GM21423 (cell line): ENCODE results near the gene TMSB10.

Experiments
- ATAC-seq: cut with Tn5 transposase; IDR thresholded peaks from one replicate; pipeline ENCODE4 v1.9.1; 2021; ENCODE audit warnings: mild to moderate bottlenecking, moderate library complexity; ENCODE audit not compliant: unreplicated experiment

TMSB10 gene

DNA sequence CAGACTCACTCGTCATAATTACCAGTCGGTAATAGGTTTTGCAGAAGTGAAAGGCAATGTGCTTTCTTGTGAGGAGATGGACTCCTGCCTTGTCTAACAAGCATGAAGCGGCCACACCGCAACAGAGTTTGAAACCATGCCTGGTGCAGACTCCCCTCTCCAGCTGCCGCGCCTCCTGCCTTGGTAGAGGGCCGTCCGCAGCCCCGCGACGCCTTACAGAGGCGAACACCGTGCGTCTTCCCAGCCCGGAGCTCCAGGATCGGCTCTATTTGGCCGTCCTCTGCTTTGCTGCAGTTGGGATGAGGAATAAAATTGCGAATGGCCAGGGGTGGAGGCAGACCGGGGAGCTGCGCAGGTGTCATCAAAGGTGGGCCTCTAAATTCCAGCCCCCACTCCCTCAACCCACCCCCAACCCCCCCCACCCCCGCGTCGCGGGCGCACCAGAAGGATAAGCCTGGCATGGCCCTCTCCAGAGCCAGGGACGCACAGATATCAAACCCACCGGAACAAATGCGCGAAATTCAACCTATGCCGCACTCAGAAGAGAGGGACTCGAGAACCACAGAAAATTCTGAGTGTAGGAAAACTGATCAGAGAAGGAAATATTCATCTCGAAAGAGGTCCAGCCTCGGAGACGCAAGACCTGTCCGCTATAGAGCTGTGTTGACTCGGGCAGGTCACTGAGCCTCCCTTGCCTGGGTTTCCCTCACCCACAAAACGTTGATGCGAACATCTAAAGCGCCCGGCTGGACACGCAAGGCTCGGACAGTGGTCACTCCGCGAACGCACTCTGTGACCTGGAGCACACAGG lies 25.7 kb upstream of the TMSB10 start:
- ATAC-seq, result peak; percentile 62

DNA sequence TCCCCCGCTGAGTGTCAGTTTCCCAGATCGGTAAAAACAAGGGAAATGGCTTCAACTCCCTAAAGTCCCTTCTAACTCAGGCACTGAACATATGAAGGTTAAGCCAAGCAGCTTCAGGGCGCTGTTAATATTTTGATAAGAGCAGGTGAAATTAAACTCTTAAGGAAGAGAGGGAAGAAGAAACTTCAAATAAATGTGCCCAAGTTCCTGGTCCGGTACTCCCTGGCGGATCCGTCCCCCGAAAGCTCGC lies 25.1 kb upstream of the TMSB10 start:
- ATAC-seq, result no peak

DNA sequence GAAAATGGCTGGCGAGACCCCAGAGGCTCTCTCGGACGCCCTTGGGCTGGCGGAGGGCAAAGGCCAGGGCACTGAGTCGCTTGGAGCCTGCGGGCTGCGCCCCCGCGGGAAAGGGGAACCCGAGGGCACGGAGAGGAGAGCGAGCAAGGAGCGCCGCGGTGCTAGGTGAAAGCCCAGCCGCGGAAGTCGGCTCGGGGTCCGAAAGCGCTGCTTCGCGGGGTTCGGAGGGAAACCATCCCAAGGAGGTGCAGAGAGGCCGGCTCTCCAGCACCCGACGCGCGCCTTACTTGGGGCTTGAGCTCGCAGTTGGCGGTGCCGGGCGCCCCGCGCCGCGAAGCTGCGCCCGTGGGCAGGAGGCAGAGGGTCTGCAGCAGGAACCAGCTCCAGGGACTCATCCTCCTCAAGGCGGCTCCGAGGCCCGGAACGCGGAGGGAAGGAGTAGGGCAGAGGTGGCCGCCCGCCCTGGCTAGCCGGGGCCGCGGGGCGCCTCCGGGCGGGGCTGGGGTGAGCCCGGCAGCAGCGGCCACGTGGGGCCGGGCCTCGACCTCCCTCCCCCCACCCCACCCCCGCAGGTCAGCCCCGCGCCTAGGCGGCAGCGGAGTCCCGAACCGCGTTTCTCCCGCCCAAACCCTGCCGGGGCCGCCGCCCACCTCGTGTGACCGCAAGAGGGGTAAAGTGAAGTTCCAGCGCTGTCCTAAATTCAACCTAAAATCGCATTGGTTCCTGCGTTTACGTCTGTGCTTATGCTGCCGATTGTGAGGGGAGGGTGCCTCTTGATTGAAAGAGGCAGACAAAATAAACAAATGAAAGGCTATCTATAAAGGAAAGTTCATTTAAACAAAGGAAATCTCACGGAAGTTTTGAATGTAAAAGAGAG lies 24.6 kb upstream of the TMSB10 start, which contains the start of gene TRABD2A:
Gene TRABD2A (minus strand): TSS at position 440 of the 877 bp plus-strand sequence. CDS start 45 bp downstream, at position 395.
- no peak for ATAC-seq

GRCh38 chr2:84881581-84882413 lies 23.7 kb upstream of the TMSB10 start:
- peak; percentile 62 for ATAC-seq

DNA sequence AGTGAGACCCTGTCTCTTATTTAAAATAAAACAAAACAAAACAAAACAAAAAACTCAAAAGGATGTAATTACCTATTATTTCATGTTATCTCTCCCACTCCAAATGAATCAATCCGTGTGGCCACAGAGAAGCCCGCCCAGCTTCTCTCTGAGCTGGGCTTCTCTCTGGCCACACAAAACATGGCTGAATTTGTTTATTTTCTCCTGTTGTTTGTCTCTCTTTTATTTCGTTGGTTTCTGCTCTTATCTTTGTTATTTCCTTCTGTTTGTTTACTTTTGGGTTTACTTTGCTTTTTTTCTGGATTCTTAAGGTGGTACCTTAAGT lies 23.1 kb upstream of the TMSB10 start:
- no peak for ATAC-seq

DNA sequence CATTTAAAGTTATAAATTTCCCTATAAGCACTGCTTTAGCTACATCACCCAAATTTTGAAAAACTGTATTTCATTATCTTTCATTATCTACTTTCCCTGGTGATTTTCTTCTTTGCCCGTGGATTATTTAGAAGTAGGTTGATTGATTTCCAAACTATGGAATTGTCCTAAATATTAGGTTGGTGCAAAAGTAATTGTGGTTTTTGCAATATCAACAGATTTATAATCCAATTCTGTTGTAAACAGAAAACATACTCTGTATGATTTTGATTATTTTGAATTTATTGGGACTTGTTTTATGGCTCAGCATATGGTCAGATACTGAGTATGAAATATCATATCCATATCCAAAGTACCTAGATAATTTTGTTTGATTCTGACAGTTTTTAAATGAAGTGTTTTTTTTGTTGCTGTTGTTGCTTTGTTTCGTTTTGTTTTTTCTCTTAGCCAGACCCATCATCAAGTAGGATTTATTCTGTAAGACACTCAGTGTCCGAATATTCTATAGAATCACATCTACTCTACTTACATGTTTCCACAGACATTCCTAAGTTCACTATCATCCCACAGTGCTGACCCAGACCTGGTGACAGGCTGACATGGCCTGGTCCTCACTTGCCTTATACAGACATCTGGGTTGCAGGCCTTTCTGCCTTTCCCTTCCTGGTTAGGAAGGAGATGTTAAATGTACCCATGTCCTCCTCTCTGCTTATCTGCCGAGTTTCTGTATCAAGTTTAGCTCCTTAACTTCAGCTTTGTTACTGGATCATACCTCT lies 22.5 kb upstream of the TMSB10 start:
- ATAC-seq, result no peak

GRCh38 chr2:84884449-84884848 lies 21.0 kb upstream of the TMSB10 start:
- ATAC-seq, result no peak

DNA sequence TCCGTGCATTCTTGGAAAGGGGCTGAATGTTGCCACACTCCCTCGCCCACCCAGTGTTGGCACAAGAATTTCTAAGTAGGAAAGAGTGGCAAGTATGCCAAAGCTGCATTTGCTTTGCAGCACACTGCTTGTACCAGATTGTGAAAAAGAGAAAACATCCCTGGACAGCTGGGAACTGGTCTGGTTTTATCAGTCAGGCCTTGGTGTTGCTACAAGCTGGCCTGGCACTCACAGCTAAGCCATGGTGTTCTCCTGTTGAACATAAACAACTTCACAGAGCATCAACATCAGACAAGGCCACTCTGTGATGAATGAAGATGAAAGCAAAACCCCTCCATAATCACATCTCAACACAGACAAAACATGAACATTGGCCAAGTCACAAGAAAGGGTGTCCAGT lies 20.3 kb upstream of the TMSB10 start:
- no peak for ATAC-seq

GRCh38 chr2:84886791-84887190 lies 18.7 kb upstream of the TMSB10 start:
- ATAC-seq, result no peak

DNA sequence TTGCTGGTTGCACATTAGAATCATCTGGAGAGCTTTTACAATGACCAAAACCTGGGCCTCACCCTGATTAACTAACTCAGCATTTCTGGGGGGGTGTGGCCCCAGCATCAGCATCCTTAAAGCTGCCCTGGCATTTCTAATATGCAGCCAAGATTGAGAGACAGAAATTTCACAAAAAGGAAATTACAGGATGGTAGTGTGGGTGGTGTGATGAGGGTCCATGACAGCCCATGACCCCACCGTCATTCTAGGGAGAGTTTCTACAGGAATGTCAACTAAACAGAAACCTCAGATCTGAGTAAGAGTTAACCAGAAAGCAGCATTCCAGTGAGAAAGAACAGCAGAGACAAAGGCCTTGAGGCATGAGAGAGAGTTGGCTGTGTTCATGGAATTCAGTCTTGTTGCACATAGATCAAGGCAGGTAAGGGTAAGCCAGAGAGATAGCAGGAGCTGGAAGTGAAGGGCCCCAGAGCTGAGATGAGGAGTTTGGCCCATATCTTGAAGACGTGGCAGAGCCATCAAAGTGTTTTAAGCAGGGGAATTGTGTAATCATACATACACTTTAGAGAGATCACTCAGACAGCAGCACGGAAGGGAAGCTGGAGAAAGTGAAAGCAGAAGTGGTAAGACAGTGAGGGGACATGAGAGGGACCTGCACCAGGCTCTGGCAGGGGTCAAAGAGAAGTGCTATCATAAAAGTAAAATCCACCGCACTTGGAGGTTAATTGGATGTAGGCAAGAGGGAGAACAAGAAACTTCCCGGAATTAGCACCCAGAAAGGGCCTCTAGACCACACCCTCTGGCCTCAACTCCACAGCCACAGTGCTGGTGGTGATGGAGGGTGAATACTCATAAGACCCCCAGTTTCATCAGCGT lies 16.8 kb upstream of the TMSB10 start:
- peak; percentile 98 for ATAC-seq

GRCh38 chr2:84889332-84889731 lies 16.1 kb upstream of the TMSB10 start:
- ATAC-seq, result no peak

GRCh38 chr2:84891355-84892010 lies 14.0 kb upstream of the TMSB10 start:
- no peak for ATAC-seq

GRCh38 chr2:84894131-84894586 lies 11.3 kb upstream of the TMSB10 start:
- no peak for ATAC-seq

DNA sequence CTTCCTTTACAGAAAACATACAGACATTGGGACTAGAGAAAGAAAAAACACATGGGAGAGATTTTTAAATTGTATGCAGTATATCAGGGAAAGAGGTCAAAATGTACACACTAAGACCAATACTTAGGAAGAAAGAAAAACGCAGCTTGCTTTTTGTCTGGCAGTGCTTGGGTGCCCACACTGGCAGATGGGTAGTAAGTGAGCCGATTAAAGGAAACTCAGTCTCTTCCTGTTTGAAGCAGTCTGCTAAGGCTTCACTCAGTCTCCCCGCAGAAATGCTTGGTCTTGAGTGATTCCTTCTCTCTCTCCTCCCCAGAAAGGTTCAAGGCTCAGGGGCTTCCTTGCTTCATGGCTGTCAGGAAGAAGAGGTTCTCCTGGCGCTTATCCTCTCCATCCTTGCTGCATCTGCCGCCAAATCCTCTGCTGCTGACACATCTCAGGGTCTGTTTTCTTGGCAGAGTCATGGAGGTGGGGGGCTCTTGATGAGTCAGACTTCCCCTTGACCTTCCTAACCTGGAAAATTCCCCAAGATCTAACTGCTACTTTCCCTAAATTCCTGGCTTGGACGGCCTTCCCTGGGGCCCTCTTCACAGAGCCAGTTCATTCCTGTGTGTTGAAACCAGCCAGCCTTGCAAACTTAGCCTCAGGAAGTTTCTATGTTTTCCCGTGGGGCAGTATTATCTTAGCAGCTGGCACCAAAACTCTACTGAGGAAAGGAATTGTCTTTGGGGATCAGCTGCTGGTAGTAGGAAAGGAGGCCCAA lies 10.5 kb upstream of the TMSB10 start:
- peak; percentile 29 for ATAC-seq

DNA sequence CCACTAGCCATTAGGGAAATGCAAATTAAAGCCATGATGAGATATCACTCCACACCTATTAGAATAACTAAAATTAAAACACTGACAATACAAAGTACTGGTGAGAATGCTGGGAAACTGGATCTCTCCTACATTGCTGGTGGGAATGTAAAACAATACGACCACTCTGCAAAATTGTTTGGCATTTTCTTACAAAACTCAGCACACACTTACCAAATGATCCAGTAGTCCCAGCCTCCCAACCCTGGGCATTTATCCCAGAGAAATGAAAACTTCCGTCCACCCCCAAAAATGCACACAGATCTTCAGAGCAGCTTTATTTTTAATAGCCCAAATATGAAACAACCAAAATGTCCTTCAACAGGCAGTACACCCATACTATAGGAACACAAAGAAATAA lies 8.9 kb upstream of the TMSB10 start:
- no peak for ATAC-seq

GRCh38 chr2:84897773-84898172 lies 7.7 kb upstream of the TMSB10 start:
- ATAC-seq, result no peak

DNA sequence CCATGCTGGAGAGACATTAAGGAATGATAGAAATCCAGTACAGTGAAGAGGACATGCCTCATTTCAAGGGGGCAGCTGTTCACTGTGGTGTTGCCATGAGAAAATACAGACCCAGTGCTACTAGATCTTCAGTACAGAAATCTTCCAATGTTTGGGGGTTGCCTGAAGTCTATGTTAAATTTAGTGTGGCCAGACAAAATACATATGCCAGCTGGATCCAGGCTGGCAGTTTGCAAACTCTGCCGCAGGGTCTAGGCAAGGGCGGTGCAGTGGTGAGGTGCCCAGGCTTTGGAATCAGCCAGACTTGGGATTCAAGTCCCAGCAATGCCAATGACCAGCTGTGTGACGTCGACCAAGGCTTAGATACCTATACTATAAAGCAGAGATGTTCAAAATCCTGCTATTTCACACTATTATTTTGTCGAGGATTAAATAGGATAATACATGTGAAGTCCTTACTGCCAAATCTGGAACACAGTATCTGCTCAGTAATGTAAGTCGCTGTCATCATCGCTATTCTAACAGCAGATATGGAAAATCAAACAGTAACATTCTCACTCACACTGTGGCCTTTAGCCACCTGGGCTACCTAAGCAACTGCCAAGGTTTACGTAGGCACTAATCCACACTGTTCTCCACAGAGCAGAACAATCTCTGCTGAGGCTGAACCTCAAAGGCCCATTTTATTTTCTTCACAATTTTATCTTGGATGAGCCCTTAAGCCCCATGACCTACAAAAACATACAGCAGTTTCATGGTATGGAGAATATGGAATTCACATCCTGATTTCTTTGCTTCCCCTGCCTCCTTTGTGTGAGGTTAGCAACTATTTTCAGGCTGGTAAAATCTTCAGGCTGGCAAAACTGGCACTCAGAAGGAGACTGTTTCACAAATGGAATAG lies 5.9 kb upstream of the TMSB10 start:
- no peak for ATAC-seq
